ENCODE measurements around the gene VSIG2.

VSIG2 gene

DNA sequence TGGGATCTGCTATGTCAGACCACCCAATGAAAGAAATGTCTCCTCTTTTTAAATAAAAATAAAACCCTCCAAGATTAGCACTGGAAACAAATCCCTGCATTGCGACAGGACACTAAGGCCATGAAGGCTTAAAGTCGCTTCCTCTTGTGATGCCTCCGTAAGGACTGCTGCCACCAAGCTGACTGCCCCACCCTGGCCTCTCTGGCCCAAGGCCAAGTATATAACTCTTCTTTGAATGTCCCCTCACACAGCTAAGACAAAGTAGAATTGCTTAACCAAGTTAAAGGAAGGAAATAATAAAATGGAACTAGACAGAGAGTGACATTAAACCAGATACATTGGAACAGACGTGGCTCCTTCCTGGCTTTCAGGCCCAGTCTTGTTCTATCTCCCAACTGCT, 19.8 kb downstream of the VSIG2 start:
- no peak for TF ChIP-seq CTCF (IDR thresholded peaks at IDR 0.05)

- TF ChIP-seq CTCF (IDR thresholded peaks at IDR 0.05): no peak
Measured at GRCh38 chr11:124729571-124729970, 22.5 kb downstream of the VSIG2 start.

DNA sequence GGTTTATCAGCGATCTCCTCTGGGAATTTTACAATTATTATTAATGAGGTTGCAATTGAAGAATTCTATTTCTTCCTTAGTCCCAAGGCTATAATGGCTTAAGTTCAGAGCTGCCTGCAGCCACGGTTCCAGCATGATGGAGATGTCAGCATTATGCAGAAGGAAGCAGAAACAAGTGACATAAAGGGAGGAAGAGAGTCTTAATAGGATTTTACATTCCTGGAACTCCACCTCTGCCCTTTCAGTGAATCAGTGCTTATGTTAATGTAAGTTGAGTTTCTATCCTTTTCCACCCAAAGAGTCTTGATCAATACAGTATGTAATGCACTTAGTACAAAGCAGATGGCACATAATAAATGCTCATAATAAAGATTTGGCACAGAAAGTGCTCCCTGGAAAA, 23.9 kb downstream of the VSIG2 start:
- TF ChIP-seq CTCF (IDR thresholded peaks at IDR 0.05): no peak

DNA sequence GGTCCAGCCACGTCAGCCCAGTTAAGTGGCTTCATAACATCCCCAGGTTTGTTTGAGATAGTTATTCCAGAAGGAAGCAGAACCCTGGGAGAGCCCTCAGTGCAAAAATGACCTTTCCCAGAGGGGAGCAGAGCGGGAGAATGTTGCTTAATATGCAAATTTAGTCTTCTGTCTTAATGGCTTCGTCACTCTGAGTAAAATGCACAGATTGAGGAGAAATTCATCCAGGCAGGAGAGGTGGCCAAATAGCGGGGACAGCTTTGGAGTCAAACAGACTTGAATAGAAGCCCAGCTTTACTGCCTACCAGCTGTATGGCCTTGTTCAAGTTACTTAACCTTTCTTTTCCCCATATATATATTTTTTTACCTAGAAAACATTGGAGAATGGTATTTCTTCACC, 24.6 kb downstream of the VSIG2 start:
- no peak for TF ChIP-seq CTCF (IDR thresholded peaks at IDR 0.05)

GRCh38 chr11:124725719-124726105, 26.3 kb downstream of the VSIG2 start:
- TF ChIP-seq CTCF (IDR thresholded peaks at IDR 0.05): no peak

GRCh38 chr11:124724979-124725718, 26.9 kb downstream of the VSIG2 start:
- no peak for TF ChIP-seq CTCF (IDR thresholded peaks at IDR 0.05)

- no peak for TF ChIP-seq CTCF (IDR thresholded peaks at IDR 0.05)
Measured at GRCh38 chr11:124722176-124722575, 29.9 kb downstream of the VSIG2 start.

GRCh38 chr11:124719534-124719933, 32.5 kb downstream of the VSIG2 start:
- no peak for TF ChIP-seq CTCF (IDR thresholded peaks at IDR 0.05)

Measured in LNCAP (cell line).